ENCODE results near the gene TBC1D2.
"Not testable (repeated sequence)": the region's sequence is repeated elsewhere in the genome, so short reads cannot be mapped to it uniquely, and the experiment has no call there.

The TBC1D2 gene, protein sequence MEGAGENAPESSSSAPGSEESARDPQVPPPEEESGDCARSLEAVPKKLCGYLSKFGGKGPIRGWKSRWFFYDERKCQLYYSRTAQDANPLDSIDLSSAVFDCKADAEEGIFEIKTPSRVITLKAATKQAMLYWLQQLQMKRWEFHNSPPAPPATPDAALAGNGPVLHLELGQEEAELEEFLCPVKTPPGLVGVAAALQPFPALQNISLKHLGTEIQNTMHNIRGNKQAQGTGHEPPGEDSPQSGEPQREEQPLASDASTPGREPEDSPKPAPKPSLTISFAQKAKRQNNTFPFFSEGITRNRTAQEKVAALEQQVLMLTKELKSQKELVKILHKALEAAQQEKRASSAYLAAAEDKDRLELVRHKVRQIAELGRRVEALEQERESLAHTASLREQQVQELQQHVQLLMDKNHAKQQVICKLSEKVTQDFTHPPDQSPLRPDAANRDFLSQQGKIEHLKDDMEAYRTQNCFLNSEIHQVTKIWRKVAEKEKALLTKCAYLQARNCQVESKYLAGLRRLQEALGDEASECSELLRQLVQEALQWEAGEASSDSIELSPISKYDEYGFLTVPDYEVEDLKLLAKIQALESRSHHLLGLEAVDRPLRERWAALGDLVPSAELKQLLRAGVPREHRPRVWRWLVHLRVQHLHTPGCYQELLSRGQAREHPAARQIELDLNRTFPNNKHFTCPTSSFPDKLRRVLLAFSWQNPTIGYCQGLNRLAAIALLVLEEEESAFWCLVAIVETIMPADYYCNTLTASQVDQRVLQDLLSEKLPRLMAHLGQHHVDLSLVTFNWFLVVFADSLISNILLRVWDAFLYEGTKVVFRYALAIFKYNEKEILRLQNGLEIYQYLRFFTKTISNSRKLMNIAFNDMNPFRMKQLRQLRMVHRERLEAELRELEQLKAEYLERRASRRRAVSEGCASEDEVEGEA

DNA sequence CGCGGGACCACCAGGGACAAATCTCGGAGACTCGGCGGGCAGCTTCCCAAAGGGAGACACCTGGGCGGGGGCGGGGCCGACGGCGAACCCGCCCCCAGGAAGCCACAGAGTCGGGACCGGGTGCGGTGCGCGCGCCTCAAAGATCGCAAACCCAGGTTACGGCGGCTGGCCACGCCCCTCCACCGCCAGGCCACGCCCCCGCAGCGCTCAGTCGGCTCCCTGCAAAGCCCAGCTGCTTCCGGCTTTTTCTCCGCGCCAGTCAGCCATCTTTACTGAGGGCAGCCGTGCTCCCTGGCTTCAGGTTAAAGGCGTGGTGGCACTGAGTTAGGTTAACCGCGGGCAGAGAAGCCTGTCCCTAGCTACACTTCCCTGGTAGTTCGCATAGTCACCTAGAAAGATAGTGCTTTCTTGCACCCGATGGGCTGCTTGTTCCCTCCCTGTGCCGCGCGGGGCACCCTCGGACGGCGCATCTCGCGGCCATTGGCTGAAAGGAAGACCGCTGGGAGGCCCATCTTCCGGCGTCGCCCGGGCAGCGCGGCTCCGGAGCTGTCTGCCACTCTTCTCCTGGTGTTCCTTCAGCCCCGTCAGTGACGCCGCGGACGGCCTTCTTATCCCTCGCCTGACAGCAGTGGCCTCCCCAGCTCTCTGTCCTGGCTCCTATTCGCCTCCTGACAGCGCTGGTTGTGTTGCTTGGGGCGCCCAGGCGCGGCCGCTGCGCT, at the start of gene TBC1D2:
TSS of gene TBC1D2 (minus strand) at position 72 of the 719 bp plus-strand sequence. CDS start 108 bp downstream, outside the sequence.
- DNase-seq (ENCODE audit: low read depth) = peak; percentile 85

DNA sequence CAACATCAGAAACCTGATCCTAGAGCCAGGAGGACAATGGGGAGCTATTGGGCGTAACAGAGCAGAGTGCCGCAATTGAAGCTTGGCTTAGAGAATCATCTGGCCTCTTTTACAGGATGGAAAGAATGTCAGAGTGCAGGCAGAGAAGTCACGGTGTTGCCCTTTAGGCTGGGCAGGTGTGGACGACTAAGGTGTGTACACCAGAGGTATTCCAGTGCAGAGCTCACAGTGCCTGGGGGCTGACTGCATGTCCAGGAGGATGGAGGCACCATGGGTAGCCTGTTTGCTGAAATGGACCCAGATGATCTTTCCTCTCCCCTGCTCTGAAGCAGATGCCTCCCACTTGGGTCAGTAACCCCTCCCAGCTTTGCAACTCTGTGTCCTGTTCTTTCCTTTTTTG, 48.9 kb upstream of the TBC1D2 start:
- no peak for DNase-seq (ENCODE audit: low read depth)

DNA sequence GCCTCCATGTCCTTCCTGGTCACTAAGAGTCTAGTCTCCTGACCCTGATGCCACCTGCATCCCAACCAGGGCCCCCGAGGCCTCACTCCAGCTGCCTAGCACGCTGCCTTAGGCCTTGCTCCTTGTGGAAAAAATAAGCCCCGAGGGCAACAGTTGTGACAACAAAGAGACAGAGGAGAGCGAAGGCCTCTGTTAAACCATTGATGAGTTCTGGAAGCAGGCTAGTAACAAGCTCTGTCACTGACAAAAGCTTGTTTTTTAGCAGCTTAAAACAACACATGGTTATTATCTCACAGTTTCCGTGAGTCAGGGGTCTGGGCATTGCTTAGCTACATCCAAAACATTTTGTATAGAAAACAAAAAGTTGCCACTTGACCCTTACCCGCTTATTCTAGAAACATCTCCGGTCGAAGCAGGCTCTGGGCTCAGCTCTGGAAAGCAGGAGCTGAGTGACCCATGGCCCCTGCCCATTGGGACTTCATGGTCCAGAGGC, 48.2 kb upstream of the TBC1D2 start:
- no peak for DNase-seq (ENCODE audit: low read depth)

DNA sequence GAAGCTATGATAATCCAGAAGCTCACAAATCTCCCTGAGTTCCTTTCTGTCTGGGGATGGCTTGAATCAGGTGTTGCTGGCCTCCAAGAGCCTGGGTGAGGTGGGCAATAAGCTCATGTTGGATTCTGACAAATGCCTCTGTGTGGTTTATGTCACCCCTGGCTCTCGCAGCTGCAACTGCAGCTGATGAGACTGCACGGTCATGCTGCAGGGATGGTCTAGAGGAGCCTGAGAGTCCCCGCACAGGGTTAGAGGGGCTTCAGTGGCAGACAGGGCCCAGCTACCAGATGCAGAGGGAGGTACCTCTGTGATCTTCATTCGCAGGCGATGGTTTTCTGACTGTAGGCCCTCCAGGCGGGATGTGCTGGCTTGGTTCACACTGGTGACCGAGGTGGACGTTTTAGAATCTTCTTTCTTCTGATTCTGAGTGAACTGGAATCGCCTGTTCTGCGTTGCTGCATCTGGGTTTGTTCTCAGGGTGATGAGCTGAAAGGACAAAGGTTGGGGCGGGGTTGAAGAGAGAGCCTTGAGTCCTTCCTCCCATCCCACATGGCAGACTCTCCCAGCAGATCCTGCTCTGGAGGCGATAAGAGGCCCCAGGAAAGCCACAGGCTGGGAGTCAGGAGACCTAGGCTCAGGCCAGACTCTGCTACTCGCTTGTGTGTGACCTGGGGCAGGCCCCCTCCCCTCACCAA, 47.6 kb upstream of the TBC1D2 start:
- no peak for DNase-seq (ENCODE audit: low read depth)

DNA sequence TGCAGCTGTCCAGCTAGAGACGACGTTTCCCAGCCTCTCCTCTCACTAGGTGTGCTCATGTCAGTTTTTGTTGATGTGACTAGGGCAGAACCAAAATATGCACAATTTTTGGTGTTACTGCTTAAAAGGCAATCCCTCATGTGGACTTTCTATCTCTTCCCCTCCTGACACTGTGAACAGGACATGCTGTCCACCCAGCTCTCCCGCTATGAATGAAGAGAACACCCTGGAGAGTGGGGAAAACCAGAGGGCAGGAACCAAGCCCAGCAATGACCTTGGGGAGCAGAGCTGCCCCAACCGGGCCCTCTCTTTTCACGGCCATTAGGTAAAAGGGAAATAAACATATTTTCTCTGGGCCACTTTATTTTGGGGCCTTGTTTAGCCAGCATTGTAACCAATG, 46.7 kb upstream of the TBC1D2 start:
- no peak for DNase-seq (ENCODE audit: low read depth)

DNA sequence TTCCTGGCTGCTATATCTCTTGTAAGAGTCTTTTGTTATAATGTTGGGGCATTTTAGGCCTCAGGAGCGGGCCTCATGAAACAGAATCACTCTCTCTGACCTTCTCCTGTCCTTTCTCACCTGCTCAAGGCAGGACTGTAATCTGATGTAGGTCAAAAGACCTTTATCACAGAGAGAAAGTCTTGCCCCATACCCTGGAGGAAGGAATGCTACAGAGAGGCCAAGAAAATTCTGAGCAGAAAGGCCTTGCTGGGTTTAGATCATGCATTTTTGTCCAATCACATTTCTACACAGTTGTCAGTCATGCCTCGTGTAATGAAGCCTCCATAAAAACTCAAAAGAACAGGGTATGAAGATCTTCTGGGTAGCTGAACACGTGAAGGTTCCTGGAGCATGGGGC, 45.2 kb upstream of the TBC1D2 start:
- no peak for DNase-seq (ENCODE audit: low read depth)

DNA sequence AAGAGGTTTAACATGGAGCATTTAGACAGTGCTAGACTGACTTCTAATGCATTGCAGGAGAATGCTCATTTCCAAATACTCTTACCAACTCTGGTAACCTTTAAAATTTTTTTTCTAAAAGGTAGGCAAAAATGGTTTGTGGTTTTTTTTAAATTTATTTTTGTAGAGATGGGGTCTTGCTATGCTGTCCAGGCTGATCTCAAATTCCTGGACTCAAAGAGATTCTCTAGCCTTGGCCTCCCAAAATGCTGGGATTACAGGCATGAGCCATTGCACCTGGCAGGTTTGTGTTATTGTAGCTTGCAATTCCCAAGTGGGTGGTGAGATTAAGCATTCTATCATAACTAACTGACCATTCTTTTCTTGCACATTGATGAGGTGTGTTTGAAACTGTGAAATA, 43.0 kb upstream of the TBC1D2 start:
- DNase-seq (ENCODE audit: low read depth) = no peak

DNA sequence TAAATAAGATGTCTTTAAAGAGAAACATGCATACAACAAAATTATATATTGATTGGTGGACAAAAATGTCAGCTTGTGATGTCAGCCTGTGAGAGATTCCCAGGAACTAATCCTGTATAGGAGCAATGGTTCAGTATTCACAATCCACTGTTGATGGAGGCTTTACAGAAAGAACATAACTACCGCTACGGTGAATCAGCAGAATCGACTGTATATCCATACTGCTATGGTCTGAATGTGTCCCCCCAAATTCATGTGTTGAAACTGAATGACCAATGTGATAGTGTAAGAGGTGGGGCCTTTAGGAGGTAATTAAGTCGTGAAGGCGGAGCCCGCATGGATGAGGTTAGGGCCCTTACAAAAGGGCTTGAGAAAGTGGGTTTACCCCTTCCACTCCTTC, 40.4 kb upstream of the TBC1D2 start:
- no peak for DNase-seq (ENCODE audit: low read depth)

DNA sequence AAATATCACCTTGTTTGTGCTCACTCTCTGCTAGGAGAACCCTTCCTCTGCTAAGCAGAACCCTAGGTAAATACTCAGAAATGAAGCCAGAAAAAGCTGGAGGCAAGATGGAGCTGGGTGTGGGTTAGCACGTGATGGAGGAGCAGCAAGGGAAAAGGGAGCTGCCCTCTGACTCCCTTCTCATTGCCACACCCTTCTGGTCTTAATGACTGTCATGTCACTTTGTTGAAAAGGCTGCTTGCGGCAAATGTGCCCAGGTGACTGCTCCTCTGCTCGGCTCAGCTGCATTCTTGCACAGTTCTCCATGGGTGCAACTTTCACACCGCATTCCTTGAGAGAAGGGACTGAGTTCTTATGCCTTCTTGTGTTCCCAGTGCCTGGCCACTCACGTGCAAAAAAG, 36.4 kb upstream of the TBC1D2 start:
- no peak for DNase-seq (ENCODE audit: low read depth)

DNA sequence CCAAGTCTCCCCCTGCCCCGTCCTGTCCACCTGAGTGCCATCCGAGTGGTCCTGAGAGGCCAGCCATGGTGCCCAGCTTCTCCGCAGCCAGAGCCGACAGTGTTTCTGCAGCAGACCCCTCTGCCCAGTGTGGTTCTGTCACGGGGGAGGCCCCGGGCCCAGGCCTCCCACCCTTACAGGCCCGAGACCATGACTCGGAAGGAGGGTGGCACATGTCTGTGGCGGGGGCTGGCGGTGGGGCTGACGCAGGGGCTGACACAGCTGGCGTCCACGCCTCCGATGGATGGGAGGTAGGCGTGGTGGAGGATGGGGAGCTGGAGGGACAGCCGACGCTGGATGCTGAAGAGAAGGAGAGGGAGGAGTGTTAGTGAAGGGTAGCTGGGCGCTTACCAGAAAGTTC, 35.0 kb upstream of the TBC1D2 start:
- DNase-seq (ENCODE audit: low read depth) = no peak

DNA sequence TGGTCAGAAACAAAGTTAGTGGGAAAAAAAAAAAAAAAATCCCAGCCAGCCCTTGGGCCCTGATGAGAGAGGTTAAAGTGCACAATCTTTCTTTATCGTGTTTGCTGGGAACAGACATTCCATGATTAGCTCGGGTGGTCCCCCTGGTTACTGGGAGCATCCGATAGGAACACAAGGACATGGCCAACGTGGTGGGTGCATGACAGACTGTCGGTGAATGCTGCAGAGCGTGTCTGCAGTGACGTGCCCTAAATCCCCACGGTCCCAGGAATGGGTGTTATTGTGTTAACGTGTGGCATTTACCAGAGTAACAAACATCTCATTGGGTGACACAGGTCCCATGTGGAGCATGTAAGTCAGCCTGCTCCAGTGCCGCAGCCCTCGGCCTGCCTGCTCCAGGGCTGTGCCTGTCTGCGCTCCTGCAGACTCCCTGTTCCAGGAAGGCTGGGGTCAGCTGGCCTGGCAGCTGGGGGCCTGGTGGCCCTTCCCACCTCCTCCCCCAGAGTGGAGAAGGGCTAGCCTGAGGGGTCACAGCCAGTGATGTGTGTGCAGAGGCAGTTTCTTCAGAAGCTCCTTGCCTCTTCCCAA, 34.3 kb upstream of the TBC1D2 start:
- DNase-seq (ENCODE audit: low read depth) = no peak

DNA sequence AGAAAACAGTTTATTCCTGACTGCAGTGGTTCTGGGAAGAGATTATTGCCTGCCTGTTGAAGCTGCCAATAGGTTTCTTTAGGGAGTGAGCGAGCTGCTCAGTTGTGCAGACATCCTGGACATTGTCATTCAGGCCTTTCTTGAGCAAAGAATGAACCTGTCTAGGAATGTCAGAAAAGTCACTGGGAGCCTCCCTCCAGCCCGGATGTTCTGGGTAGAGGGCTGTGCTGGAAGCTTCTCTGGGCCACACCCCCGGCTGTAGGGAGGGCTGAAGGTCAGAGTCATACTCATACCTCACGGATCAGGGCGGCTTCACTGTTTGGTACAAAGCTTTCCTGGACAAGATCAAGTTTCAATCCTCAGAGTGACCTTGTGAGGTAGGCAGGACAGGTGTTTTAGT, 33.4 kb upstream of the TBC1D2 start:
- DNase-seq (ENCODE audit: low read depth) = no peak

DNA sequence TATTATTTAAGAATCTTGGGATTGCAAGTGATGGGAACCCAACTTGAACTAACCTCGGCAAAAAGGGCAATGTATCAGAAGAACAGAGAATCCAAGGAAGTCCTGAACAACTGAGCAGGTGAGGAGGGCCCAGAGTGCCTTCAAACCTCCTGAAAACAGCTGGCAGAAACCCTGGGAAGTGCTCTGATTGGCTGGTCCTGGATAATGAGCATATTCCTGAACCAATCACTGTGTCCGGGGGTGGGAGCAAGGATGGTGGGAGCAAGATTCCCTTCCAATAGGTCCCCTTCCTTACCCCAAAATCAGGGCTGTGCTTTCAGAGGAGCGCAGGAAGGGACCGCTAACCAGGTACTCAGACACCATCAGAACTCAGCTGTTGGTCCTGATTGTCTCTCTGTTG, 31.9 kb upstream of the TBC1D2 start:
- DNase-seq (ENCODE audit: low read depth) = no peak

DNA sequence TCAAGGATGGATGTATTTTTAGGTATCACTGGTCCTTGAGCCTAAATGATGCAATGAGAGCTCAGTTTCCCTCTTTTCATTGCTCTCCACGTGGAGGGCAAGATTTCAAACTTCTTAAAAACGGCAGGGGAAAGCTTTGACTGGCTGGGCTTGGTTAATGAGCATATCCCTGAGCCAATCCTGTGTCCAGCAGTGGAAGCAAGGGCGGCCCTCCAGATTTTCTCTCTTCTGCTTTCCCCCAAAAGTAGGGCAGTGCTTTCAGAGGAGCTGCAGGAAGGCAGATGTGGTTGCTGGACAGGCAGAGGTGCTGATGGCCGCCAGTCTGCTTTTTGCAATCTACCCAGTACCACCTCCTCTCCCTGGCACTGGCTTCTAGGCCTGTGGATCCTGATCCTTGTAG, 30.0 kb upstream of the TBC1D2 start:
- DNase-seq (ENCODE audit: low read depth) = no peak

DNA sequence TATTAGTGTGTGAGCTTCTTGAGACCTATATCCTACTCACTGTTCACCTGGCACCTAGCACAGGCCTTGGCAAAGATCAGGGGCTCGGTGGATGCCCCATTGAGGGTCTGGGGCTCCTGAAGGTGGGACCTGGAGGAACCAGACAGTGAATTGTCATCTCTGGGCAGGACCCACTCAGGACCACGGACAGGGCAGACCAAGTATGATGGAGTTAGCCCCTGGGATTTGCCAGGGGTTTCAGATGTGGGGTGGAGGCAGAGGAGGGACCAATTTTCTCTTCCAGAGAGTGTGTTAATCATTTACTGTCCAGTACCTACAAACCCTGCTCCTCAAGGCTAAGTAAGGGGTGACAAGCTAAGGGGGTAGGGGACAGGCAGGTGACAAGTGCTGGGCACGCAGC, 29.3 kb upstream of the TBC1D2 start:
- DNase-seq (ENCODE audit: low read depth) = no peak

DNA sequence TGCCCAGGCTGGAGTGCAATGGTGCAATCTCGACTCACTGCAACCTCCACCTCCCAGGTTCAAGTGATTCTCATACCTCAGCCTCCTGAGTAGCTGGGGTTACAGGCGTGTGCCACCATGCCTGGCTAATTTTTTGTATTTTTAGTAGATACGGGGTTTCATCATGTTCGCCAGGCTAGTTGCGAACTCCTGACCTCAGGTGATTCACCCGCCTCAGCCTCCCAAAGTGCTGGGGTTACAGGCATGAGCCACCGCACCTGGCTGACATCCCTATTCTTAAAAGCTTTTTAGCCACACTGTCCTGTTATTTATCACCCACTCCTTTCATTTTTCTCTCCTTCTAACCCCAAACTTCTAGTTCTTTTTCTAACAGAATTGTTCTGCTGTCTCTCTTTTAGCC, 27.7 kb upstream of the TBC1D2 start:
- DNase-seq (ENCODE audit: low read depth) = not testable (repeated sequence)

DNA sequence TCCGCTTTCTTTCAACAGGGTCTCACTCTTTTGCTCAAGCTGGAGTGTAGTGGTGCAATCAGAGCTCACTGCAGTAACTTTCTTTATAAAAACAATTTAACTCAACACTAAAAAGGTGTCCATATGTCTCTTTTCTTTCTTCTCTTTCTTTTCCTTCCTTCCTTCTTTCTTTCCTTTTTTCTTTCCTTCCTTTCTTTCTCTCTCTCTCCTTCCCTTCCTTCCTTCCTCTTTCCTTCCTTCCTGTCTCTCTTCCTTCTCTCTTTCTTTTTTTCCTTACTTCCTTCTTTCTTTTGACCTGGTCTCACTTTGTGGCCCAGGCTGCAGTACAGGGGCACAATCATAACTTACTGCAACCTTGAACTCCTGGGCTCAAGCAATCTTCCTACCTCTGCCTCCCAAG, 25.8 kb upstream of the TBC1D2 start:
- no peak for DNase-seq (ENCODE audit: low read depth)

DNA sequence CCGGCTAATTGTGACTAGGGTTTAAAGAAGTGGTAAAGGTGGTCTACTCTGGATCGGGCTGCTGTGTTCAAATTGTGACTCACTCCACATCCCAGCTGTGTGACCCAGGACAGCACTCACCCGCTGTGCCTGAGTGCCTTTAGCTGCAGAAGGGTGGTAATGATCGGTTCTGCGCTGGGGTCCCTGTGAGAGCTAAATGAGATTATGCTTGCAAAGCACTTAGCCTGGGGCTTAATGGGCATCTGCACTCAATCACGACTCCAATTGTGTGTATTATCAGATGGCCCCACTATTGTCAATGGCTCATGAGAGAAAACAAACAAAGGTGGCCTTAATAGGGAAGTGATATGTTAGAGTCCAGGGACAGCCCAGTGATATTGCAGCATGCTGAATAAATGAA, 25.1 kb upstream of the TBC1D2 start:
- DNase-seq (ENCODE audit: low read depth) = no peak

DNA sequence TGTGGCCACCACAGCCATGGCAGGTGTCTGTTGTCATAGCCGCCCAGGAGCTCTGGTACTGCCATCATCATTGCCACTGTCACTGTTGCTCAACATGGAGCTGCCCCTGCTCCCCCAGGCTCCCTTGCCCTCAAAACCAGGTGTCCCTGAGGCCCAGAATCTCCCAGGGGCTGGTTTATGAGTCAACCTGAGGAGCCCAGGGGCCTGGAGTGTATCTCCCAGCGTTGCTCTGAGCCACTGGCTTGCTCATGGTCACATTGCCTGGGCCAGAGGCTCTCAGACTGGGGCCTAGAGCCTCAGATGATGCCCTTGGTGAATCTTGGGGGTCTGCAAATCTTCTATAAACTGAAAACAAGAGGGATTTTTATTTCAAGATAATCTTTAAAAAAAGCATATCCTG, 24.7 kb upstream of the TBC1D2 start:
- no peak for DNase-seq (ENCODE audit: low read depth)

DNA sequence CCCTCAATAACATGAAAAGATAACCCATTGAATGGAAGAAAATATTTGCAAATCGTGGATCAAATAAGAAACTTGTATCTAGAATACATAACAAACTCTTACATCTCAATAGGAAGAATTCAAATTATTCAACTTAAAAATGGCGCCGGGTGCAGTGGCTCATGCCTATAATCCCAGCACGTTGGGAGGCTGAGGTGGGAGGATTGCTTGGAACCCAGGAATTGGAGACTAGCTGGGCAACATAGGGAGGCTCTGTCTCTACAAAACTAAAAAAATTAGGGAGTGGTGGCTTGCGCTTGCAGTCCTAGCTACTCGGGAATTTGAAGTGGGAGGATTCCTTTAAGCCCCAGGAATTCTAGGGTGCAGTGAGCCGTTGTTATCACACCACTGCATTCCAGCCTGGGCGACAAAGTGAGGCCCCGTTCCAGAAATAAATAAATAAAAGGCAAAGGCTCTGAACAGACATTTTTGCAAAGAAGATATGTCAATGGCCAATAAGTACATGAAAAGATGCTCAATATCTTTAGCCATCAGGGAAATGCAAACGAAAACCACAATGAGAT, 21.5 kb upstream of the TBC1D2 start:
- no peak for DNase-seq (ENCODE audit: low read depth)

DNA sequence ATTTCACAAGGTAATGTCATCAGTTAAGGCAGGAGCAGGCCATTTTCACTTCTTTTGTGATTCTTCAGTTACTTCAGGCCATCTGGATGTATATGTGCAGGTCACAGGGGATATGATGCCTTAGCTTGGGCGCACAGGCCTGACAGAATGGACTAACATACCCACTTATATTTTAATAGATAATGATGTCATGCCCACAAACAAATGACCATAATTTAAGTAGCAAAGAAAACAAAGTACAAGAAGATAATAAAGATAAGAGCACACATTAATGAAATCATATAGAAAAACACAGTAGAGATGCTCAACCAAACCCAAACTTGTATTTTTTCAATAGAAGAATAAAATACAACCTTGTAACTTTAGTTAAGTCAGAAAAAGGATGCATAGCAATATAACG, 19.7 kb upstream of the TBC1D2 start:
- DNase-seq (ENCODE audit: low read depth) = no peak

Data from GM04504 (cell line).